ENCODE measurements around the gene SLC43A2. TPM values are rescaled to one million over a fixed set of nuclear protein-coding genes. Genes with fewer than 3 reads are reported as not detected.
"Not testable (repeated sequence)": the region's sequence is repeated elsewhere in the genome, so short reads cannot be mapped to it uniquely, and the experiment has no call there.

Gene SLC43A2
- total RNA-seq, 1 experiment from 2014 or later: 3.9 TPM

DNA sequence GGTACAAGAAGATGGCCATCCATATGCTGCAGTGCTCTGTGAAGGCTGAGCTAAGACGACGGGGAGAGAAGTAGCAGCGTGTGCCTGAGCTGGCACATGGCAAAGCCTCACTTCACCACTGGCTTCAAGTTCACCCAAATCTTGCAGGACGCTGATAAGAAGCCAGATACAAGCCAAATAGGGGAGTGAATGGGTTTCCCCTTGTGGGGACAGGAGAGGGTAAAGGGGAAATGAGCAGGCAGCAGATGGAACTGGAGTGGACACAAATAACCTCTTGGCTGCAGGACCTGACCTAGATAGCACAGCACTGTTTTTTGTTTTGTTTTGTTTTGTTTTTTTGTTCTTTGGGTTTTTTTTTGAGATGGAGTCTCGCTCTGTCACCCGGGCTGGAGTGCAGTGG is 45.1 kb downstream of the SLC43A2 start:
- no peaks in the 10 kb centered on the region for H3K27me3 ChIP-seq
- H3K9me3 ChIP-seq: no peaks in the 10 kb centered on the region
- DNase-seq: no peak
- no peaks in the 10 kb centered on the region for H3K36me3 ChIP-seq
- no peak overlapping the region for H3K4me3 ChIP-seq

DNA sequence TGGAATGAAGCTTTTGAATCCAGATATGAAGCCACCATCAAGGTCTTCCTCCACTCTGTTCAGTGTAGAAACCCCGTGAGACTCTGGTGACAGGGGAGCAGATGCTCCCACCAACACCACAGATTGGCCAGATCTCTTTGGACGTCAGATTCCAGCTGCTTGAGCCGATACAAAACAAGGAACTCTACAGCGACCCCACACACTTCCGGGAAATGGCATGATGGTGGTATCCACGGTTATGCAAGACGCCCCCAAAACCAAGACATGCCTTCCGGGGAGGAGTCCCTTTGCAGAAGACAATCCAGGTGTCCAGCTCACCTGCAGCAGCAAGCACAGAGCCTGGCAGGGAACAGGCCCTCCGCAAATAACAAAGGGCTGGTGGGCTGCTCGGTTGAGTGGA is 46.3 kb downstream of the SLC43A2 start:
- DNase-seq: no peak
- no peaks in the 10 kb centered on the region for H3K9me3 ChIP-seq
- no peaks in the 10 kb centered on the region for H3K27me3 ChIP-seq
- no peak overlapping the region for H3K4me3 ChIP-seq
- H3K36me3 ChIP-seq: no peaks in the 10 kb centered on the region

DNA sequence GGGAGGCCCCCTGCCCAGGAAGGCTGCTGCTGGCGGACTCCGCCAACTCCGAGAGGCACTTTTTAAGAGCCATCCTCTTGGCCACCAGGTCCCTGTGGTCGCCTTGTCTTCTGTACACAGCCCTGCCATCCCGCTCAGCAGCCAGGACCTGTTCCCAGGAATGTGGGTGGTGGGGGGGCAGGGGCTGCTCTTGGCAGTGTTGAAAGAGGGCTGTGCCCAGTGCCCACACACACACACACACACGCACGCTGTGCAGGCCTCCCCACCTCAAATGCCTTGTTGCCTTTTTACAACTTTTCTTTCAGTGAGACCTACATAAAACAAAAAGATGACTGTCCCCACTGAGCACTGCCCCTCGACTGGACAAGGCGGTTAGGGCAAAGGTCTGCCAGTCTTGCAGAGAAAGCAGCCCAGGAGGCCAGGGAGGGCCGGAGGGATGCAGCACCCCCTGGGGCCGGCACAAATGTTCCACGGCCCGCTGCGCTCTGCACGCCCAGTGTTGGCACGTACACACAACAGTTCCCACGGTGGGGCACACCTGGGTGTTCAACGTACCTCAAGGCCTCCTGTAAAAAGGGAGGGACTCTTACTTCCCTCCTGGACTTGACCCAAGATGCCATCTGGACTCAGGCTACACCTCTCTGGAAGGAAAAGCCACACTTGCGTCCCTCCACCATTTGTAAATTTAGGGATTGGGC is 47.5 kb downstream of the SLC43A2 start:
- H3K9me3 ChIP-seq: no peaks in the 10 kb centered on the region
- no peaks in the 10 kb centered on the region for H3K36me3 ChIP-seq
- H3K4me3 ChIP-seq: no peak overlapping the region
- DNase-seq: no peak
- H3K27me3 ChIP-seq: no peaks in the 10 kb centered on the region

DNA sequence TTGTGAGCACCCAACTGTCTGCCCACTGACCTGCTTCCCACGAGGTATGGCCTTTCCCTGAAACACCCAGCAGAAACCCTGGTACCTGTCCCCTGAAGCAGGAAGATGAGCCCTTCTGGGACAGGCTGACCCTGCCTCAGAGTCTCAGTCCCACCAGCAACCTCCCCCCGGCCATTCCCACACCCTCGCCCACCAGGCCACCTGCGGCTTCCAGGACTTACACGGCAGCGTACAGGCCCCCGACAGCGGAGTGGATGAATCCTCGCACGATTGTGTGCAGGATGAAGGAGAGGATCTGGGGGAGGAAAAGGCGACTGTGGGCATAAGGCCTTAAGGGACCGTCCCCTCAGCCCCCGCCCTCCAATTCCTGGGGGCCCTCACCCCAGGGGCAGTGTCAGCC is 50.6 kb downstream of the SLC43A2 start:
- no peaks in the 10 kb centered on the region for H3K36me3 ChIP-seq
- no peak overlapping the region for H3K4me3 ChIP-seq
- H3K9me3 ChIP-seq: no peaks in the 10 kb centered on the region
- no peaks in the 10 kb centered on the region for H3K27me3 ChIP-seq
- no peak for DNase-seq

DNA sequence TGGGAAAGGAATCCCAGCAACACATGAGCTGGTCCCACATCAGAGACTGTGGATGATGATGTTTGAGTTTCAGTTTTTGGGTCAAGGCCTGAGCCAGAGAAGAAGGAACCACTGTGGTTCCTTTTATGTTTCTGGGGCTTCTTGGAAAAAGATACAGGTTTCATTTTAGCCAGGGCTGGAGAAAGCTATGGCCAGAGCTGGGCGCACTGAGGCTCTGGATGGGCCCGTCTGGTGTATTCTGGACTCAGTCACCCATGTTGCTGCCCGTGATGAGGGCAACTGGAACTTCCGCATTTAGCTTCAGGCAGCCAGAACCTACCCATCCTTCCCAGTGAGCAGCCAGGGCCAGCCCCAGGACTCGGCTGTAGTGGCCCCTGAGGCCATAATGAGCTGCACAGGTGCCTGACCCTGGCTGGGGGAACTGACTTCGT is 51.0 kb downstream of the SLC43A2 start:
- Histone ChIP-seq H3K4me3 (no peak overlapping the region), H3K36me3 (no peaks in the 10 kb centered on the region), H3K9me3 (no peaks in the 10 kb centered on the region), H3K27me3 (no peaks in the 10 kb centered on the region)
- no peak for DNase-seq

DNA sequence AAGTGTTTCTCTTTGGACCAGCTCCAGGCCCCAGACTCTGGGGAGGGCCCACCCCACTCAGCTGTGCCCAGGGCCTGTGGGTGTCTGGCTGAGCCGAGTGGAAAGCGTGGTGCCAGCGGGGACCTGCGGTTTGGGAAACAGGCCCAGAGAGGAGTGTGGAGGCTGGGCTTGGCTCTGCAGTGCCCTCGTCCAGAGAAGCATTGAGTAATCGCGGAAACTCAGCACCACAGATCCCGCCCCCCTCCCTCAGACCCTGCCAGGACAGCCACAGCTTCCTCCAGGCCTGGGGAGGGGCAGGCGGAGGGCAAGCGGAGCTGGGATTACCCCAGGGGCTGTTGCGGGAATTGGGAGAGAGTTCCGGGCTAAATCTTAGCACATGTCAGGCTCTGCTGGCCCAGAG is 51.5 kb downstream of the SLC43A2 start:
- Histone ChIP-seq H3K27me3 (no peaks in the 10 kb centered on the region), H3K9me3 (no peaks in the 10 kb centered on the region), H3K4me3 (no peak overlapping the region), H3K36me3 (no peaks in the 10 kb centered on the region)
- DNase-seq: peak; percentile 94

DNA sequence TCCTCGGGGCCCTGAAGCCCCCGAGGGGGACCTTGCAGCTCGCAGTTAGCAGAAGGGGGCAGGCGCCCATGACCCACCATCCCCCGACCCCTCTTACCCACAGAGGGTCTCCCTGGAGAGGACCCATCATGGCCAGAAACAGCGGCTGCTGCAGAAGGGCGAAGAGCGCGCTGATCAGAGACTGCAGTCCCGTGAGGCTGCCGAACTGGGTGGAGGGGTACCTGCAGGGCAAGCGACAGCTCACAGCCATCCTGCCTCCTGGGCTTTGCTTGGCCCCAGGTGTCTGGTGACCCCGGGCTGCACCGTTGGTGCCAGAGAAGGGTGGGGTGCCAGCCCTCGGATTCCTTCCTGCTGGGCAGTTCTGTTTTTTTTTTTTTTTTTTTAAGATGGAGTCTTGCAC is 52.1 kb downstream of the SLC43A2 start:
- no peak overlapping the region for H3K4me3 ChIP-seq
- DNase-seq: no peak
- no peaks in the 10 kb centered on the region for H3K36me3 ChIP-seq
- no peaks in the 10 kb centered on the region for H3K27me3 ChIP-seq
- no peaks in the 10 kb centered on the region for H3K9me3 ChIP-seq

DNA sequence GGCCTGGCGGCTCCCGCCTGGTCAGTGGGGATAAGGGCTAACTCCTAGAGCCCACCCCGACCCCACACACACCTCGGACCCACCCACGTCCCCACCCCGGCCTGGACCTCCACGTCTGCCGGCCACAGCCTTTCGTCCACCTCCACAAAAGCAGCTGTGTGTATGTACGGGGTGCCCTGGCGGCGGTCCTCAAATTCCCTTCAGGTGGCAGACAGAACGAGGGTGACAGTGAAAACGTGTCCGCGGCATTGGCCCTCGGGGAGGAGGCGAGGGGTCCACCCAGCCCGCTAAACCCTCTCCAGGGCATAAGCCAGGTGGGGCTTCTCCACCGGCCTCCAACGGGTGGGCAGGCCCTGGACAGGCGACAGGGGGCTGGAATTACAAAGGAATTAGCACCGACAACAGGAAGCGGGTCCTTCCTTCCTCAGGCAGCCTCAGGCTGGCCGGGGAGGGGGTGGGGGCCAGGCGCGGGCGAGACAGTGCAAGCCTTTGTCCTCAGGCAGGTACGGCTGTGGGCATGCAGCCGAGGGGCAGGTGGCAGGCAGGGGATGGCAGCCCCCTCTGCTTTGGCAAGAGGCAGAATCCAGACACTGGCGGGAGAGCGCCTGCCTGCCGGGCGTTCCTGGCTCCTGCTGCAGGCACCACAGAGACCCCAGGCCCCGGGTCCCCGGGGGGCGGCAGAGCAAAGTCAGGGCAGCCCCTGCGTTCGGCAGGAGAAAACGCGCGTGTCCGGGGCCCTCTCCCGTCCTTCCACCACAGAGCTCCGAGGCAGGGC is 53.8 kb downstream of the SLC43A2 start:
- Histone ChIP-seq H3K36me3 (no peaks in the 10 kb centered on the region), H3K27me3 (no peaks in the 10 kb centered on the region), H3K4me3 (no peak overlapping the region), H3K9me3 (no peaks in the 10 kb centered on the region)
- no peak for DNase-seq

DNA sequence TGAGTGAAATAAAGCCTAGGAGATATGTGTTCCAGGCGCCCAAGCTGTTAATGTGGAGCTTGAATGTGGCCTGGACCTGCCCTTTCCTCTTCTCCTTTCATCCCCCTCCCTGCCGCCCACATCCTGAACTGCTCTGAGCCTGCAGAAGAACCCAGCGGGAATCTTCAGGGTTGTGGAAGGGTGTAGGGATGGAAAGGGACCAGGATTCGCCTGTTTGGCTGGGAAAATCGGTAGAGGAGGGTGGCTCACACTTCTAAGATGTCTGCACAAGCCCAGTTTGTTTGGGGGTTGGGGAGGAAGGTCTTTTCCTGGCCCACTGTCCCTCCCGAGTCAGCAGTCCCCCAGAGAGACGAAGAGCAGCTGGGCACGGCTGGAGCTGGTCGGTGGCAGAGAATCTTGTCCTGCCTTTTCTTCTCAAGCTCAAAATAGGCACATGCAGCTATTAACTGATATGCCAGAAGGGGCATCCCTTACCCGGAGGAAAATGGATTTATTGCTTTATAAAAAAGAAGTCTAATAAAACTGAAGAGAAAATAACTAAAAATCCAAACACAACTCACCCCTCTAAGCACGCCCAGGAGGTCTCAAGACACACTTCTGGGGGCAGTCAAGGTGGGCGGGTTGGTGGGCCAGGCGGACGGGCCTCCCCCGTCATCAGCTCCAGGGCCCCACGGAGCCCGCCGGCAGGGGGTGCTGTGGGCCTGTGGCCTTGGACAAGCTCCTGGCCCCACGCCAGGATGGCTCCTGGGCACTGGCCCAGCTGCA is 54.5 kb downstream of the SLC43A2 start:
- DNase-seq: peak; percentile 61
- H3K27me3 ChIP-seq: no peaks in the 10 kb centered on the region
- H3K4me3 ChIP-seq: no peak overlapping the region
- no peaks in the 10 kb centered on the region for H3K9me3 ChIP-seq
- H3K36me3 ChIP-seq: no peaks in the 10 kb centered on the region

DNA sequence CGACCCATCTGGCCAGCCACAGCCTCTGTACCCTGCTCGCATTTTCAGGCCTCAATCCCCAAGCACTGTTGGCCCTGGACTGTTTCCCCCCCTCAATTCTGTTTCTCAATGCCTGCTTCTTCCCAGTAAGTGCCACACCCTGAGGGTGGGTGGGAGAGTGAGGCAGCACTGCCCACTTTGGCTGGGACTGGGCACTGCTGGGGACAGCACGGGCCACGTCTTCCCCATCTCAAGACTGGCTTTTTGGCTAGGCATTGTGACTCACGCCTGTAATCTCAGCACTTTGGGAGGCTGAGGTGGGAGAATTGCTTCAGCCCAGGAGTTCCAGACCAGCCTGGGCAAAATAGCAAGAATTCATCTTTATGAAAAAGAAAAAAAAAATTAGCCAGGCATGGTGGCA is 56.0 kb downstream of the SLC43A2 start:
- H3K9me3 ChIP-seq, H3K27me3 ChIP-seq, H3K36me3 ChIP-seq, H3K4me3 ChIP-seq, DNase-seq: not testable (repeated sequence)

DNA sequence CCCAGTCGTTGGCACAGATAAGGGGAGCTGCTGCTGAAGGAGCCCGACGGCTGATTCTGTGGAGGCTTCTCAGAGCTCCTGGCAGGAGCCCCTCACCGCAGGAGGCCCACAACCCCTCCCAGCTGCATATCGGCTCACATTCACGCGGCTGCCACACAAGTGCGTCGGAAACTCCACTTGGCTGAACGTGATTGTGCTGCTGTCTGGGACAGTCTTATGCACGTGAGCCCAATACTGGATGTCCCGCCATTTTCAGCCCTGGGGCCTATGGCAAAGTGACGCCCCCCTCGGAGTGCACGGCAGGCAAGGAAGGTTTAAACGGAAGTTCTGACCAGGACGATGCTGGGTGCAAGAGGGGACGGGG is 57.3 kb downstream of the SLC43A2 start:
- no peaks in the 10 kb centered on the region for H3K27me3 ChIP-seq
- DNase-seq: no peak
- H3K9me3 ChIP-seq: no peaks in the 10 kb centered on the region
- H3K36me3 ChIP-seq: no peaks in the 10 kb centered on the region
- no peak overlapping the region for H3K4me3 ChIP-seq

DNA sequence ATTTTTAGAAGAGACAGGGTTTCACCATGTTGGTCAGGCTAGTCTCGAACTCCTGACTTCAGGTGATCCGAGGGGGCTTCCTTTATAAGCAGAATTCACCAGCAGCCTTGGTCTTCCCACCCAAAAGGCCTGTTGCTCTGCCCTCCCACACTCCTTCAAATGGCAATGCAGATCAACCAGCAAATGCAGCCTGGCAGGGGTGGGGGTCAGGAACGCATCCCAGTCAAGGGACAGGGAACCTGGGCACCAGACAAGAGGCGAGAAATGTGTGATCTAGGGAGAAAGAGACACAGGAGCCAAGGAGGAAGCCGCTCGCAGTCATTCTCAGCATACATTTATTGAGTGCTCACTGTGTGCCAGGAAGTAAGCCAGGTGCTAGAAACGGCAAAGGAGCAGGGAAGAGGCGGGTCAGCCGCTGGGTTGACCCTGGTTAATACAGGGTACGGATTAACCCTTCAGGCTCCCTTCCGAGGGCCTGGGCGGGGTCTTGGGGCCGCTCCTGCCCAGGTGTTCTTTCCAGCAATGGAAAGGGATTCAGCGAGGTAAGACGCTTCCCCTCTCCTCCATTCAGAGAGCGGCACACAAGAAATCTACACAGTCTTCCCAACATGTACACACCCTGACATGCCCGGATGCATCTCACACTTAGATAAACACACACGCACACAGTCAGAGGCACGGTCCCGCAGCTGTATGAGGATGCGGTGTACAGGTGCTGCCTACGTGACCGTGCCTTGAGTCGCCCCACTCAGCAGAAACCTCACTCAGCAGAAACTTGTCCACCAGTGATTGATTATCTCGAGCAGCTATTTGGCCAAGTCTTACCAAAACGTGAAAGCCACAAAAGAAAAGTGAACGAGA is 59.5 kb downstream of the SLC43A2 start:
- no peak overlapping the region for H3K4me3 ChIP-seq
- no peaks in the 10 kb centered on the region for H3K27me3 ChIP-seq
- DNase-seq: no peak
- H3K36me3 ChIP-seq: no peaks in the 10 kb centered on the region
- no peaks in the 10 kb centered on the region for H3K9me3 ChIP-seq

DNA sequence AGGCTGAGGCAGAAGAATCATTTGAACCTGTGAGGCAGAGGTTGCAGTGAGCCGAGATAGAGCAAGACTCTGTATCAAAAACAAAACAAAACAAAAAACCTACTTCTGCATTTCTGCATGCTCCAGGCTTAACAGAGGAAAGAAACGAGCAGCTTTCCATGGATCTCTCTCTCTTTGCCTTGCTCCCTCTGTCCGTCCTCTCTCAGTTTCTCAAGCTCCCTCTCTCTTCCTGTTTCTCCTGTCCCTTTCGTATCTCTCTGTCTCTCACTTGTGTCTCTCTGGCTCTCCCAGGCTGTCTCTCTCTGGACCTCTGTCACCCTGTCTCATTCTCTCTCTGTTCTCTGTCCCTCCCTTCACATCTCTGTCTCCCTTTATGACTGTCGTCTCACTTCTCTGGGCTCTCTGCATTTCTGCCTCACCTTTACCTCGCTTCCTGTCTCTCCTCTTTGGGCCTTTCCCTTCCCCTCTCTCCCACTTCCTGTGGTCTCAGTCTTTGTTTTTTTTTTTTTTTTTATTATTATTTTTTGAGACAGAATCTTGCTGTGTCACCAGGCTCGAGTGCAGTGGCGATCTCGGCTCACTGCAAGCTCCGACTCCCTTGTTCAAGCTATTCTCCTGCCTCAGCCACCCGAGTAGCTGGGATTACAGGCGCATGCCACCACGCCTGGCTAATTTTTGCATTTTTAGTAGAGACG is 62.0 kb downstream of the SLC43A2 start:
- no peak for DNase-seq
- H3K36me3 ChIP-seq: no peaks in the 10 kb centered on the region
- H3K27me3 ChIP-seq: no peaks in the 10 kb centered on the region
- no peaks in the 10 kb centered on the region for H3K9me3 ChIP-seq
- no peak overlapping the region for H3K4me3 ChIP-seq

DNA sequence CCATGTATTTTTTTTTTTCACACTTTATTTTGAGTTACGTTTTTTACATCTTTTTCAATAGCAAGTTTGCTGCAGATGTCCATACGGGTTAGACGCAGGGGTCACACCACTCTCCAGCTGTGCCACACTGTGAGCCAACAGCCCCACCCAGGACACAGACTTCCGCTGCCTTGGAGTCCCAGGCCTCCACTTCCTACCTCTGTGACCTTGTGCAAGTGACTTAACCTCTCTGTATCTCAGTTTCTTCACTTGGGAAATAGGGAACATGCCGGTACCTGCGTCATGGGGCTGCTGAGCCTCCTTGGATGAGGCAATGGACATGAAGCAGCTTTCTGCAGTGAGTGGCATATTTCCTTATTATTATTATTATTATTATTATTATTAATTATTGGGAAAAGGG is 62.8 kb downstream of the SLC43A2 start:
- no peak overlapping the region for H3K4me3 ChIP-seq
- no peaks in the 10 kb centered on the region for H3K36me3 ChIP-seq
- H3K9me3 ChIP-seq: no peaks in the 10 kb centered on the region
- no peaks in the 10 kb centered on the region for H3K27me3 ChIP-seq
- DNase-seq: no peak

DNA sequence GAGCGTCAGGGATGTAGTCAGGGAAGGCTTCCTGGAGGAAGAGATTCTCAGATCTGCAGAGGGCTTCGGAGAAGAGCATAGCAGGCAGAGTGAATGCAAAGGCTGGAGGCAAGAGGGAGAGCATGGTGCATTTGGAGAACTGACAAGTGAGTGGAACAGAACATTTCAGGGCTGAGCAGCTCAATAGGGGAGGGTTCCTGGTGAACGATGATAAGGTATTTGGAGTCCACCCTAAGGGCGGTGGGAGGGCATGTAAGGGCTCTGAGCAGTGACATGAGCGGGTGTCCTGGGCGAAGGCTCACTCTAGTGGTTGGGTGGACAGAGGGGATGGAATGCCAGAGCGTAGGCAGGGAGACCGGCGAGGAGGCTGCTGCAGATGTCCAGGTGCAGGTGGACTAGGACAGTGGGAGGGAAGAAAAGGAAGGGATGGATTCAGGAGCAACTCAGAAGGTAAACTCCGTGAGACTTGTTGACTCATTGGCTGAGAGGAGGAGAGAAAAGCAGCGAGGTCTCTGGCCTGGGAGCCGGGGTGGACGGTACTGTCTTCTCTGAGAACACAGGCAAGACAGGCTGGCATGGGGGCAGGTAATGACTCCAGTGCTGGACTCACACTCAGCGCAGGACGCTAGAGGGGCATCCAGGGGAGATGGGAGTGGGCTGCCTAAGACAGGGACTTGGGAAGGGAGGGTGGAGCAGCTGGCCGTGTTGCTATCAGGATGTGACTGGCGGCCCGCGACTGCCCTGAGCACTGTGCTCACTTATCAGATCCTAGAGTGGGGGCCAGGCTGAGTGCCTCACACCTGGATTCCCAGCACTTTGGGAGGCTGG is 64.6 kb downstream of the SLC43A2 start:
- Histone ChIP-seq H3K4me3 (no peak overlapping the region), H3K36me3 (no peaks in the 10 kb centered on the region), H3K27me3 (no peaks in the 10 kb centered on the region), H3K9me3 (no peaks in the 10 kb centered on the region)
- no peak for DNase-seq

DNA sequence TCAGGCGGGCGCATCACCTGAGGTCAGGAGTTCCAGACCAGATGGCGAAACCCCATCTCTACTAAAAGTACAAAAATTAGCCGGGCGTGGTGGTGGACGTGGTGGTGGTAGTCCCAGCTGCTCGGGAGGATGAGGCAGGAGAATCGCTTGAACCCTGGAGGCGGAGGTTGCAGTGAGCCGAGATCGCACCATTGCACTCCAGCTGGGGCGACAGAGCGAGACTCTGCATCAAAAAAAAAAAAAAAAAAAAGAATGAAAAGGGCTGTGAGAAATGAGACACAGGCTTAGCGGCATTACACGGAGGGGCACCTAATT is 65.2 kb downstream of the SLC43A2 start:
- not testable (repeated sequence) for H3K4me3 ChIP-seq, H3K9me3 ChIP-seq

More for the DNA sequence above, 65.2 kb downstream of the SLC43A2 start:
- H3K27me3 ChIP-seq, DNase-seq, H3K36me3 ChIP-seq: not testable (repeated sequence)
